GM12801 (cell line): ENCODE measurements around the gene C1S.

ENCODE experiments used
- CTCF ChIP-seq: IDR thresholded peaks from one replicate; pipeline ENCODE4 v1.5.1; 2011; ENCODE audit warnings: control low read depth; ENCODE audit not compliant: insufficient read length; ENCODE audit errors: extremely low read depth

Gene C1S

GRCh38 chr12:7064516-7064915 lies 4.0 kb downstream of the C1S start:
- no peak for TF ChIP-seq CTCF

- no peak for TF ChIP-seq CTCF
Measured at GRCh38 chr12:7065073-7065623, 4.6 kb downstream of the C1S start.

- no peak for TF ChIP-seq CTCF
Measured at GRCh38 chr12:7066596-7066995, 6.1 kb downstream of the C1S start.

- no peak for TF ChIP-seq CTCF
Measured at GRCh38 chr12:7067096-7067495, 6.6 kb downstream of the C1S start.

- no peak for TF ChIP-seq CTCF
Measured at GRCh38 chr12:7068240-7068993, 7.9 kb downstream of the C1S start.

GRCh38 chr12:7068994-7069346 lies 8.5 kb downstream of the C1S start:
- TF ChIP-seq CTCF: no peak

GRCh38 chr12:7069386-7069785 lies 8.9 kb downstream of the C1S start:
- TF ChIP-seq CTCF: no peak
